HFFc6 (cell line): ENCODE data around the gene ITIH3. TPM values are rescaled to one million over a fixed set of nuclear protein-coding genes. Genes with fewer than 3 reads are reported as not detected.

Experiments used
- DNase-seq: peaks from one replicate; pipeline ENCODE4 v3.0.0-alpha.2; 2018
- H3K27ac Mint-ChIP-seq: 2 replicates; pipeline ENCODE4 v1.8.0; 2020; ENCODE audit warnings: mild to moderate bottlenecking, mixed read lengths
- H3K27me3 Mint-ChIP-seq: 2 replicates; pipeline ENCODE4 v1.8.0; 2021; ENCODE audit warnings: mild to moderate bottlenecking, moderate library complexity, mixed read lengths; ENCODE audit not compliant: insufficient read depth
- H3K36me3 Mint-ChIP-seq: 2 replicates; pipeline ENCODE4 v1.8.0; 2021; ENCODE audit warnings: low read depth, mixed read lengths
- H3K4me1 Mint-ChIP-seq: 2 replicates; pipeline ENCODE4 v1.8.0; 2020; ENCODE audit warnings: low read depth, mixed read lengths
- H3K4me3 Mint-ChIP-seq: 2 replicates; pipeline ENCODE4 v1.8.0; 2020; ENCODE audit warnings: mild to moderate bottlenecking, moderate library complexity, mixed read lengths
- H3K9me3 Mint-ChIP-seq: 2 replicates; pipeline ENCODE4 v1.8.0; 2020; ENCODE audit warnings: mild to moderate bottlenecking, mixed read lengths
- total RNA-seq, 6 experiments: library from RNA; stranded (reverse); fragmentation: NEBNext Ultra II Directional; extraction: Animal tissue kit (Norgen Biotek cat#: 25700); gene quantifications; 2 replicates in 1 of 6; 3 replicates in 5 of 6; pipeline ENCODE4 v1.2.3, GENCODE V29; 2021
- TF ChIP-seq, protein P1 (sequence below): fragments of 200-600 bp; sonication (generic); IDR thresholded peaks from 2 replicates; pipeline ENCODE4 v1.5.0; 2021; ENCODE audit warnings: antibody characterized with exemption, mild to moderate bottlenecking

ITIH3 gene
- total RNA-seq, 6 experiments from 2014 or later = 0.59 to 1.3 (median 0.70) TPM

DNA sequence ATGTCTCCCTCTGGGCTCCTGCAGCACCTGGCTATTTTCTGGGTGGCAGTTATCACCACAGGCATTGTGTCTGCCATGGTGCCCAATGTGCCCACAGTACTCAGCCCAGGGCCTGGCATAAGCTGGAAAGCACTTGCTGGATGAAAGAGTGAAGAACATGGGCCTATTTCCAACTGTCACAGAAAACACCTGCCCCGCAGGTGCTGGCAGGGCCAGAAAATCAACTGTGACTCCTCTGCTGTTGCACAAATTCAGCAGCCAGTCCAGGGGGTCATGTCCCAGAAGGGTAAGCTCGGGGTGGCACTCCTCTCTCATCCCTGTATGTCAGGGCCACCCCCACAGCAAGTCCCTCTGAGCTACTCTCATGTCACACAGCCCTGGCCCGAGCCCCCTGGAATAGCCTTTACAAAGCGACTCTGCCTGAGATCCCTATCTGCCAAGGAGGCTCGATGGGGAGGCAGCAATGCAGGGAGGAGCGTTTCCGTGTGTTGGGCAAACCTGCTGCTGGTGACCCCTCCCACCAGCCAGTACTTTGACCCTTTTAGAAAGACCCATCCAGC, 16.9 kb downstream of the ITIH3 start:
- Mint-ChIP-seq H3K4me3 (no peak overlapping the region), H3K4me1 (no peaks in the 10 kb centered on the region; the same call in 1 of the 2 replicates), H3K9me3 (no peaks in the 10 kb centered on the region), H3K27me3 (peaks cover 36% of the 10 kb centered on the region), H3K27ac (no peak overlapping the region), H3K36me3 (no peaks in the 10 kb centered on the region)
- DNase-seq = no peak
- TF ChIP-seq, protein P1, sequence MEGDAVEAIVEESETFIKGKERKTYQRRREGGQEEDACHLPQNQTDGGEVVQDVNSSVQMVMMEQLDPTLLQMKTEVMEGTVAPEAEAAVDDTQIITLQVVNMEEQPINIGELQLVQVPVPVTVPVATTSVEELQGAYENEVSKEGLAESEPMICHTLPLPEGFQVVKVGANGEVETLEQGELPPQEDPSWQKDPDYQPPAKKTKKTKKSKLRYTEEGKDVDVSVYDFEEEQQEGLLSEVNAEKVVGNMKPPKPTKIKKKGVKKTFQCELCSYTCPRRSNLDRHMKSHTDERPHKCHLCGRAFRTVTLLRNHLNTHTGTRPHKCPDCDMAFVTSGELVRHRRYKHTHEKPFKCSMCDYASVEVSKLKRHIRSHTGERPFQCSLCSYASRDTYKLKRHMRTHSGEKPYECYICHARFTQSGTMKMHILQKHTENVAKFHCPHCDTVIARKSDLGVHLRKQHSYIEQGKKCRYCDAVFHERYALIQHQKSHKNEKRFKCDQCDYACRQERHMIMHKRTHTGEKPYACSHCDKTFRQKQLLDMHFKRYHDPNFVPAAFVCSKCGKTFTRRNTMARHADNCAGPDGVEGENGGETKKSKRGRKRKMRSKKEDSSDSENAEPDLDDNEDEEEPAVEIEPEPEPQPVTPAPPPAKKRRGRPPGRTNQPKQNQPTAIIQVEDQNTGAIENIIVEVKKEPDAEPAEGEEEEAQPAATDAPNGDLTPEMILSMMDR = no peak

- no peak for DNase-seq
- Mint-ChIP-seq H3K9me3 (no peaks in the 10 kb centered on the region), H3K27me3 (peaks cover 28% of the 10 kb centered on the region), H3K4me3 (no peak overlapping the region), H3K36me3 (no peaks in the 10 kb centered on the region), H3K4me1 (no peaks in the 10 kb centered on the region; the same call in 1 of the 2 replicates), H3K27ac (no peak overlapping the region)
- TF ChIP-seq, protein P1 = no peak
These were observed 19.2 kb downstream of the ITIH3 start for GRCh38 chr3:52813810-52814209.

DNA sequence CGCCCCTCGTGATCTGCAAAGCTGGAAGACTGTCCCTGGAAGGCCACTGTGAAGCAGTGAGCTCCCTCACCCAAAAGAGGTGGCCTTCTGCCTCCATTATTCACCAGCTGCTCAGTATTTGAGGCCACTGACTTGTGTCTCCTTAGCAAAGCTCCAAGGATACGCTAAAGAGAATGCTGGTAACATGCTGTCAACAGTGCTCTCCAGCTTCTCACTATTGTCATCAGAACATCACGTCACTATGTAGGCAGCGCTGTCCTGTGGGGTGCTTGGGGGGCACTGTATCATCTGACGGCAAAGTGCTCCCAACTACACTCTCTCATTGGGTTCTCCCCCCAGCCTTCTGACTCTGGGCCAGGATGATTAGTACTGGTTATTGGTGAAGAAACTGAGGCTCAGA, 21.6 kb downstream of the ITIH3 start:
- no peak for DNase-seq
- H3K9me3 Mint-ChIP-seq = no peaks in the 10 kb centered on the region
- H3K4me3 Mint-ChIP-seq = no peak overlapping the region
- TF ChIP-seq, protein P1 = no peak
- H3K27ac Mint-ChIP-seq = no peak overlapping the region
- no peaks in the 10 kb centered on the region for H3K4me1 Mint-ChIP-seq
- H3K27me3 Mint-ChIP-seq = peaks cover 22% of the 10 kb centered on the region
- H3K36me3 Mint-ChIP-seq = no peaks in the 10 kb centered on the region

- DNase-seq = no peak
- H3K27me3 Mint-ChIP-seq = peaks cover 17% of the 10 kb centered on the region
- no peaks in the 10 kb centered on the region for H3K9me3 Mint-ChIP-seq
- H3K36me3 Mint-ChIP-seq = no peaks in the 10 kb centered on the region
- no peak overlapping the region for H3K4me3 Mint-ChIP-seq
- H3K27ac Mint-ChIP-seq = no peak overlapping the region
- TF ChIP-seq, protein P1 = no peak
- H3K4me1 Mint-ChIP-seq = no peaks in the 10 kb centered on the region
These were observed 22.1 kb downstream of the ITIH3 start for GRCh38 chr3:52816654-52817053.

DNA sequence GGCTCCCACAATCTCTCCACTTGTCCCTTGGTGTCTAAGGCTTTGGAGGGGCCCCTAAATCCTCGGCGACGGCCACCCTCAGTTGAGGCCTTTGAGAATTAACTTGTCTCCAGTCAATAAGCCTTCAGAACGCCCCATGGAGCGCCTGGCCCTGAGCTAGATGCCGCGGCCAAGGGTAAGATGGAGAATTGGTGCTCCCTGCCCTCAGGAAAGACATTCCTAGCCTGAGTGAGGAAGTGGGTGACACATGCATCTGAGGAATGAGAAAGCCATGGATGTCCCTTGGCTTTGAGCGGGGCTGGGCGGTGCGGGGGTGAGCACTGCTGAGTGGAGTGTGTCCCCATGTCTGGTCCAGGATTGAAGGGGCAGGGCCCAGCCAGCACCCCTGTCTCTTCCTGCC, 22.6 kb downstream of the ITIH3 start:
- Mint-ChIP-seq H3K4me3 (no peak overlapping the region), H3K9me3 (no peaks in the 10 kb centered on the region), H3K27me3 (peaks cover 11% of the 10 kb centered on the region; the same call in 1 of the 2 replicates), H3K36me3 (no peaks in the 10 kb centered on the region), H3K27ac (no peak overlapping the region), H3K4me1 (no peaks in the 10 kb centered on the region)
- no peak for DNase-seq
- TF ChIP-seq, protein P1 = no peak
